H9 (cell line): ENCODE data around the gene UBN2. TPM values are rescaled to one million over a fixed set of nuclear protein-coding genes. Genes with fewer than 3 reads are reported as not detected.
A peak's percentile ranks its signal among the peaks of the same experiment; 100 is the strongest.

ENCODE experiments used
- DNase-seq: peaks from one replicate; pipeline ENCODE4 v3.0.0-alpha.2; 2017
- H2AFZ ChIP-seq: one replicate; pipeline ENCODE4 v1.6.1; 2013; ENCODE audit warnings: mild to moderate bottlenecking, low read length, control low read depth, moderate library complexity
- H2AK5ac ChIP-seq: 2 replicates; pipeline ENCODE4 v1.6.1; 2013; ENCODE audit warnings: low read length, control low read depth, mixed read lengths; ENCODE audit not compliant: insufficient read length
- H2BK120ac ChIP-seq: one replicate; pipeline ENCODE4 v1.6.1; 2013; ENCODE audit warnings: low read depth, mild to moderate bottlenecking, low read length, control low read depth, inconsistent platforms; ENCODE audit not compliant: poor library complexity, severe bottlenecking
- H2BK12ac ChIP-seq: 2 replicates; pipeline ENCODE4 v1.6.1; 2013; ENCODE audit warnings: low read length, control low read depth, mixed read lengths, low read depth; ENCODE audit not compliant: insufficient read length
- H2BK15ac ChIP-seq: 2 replicates; pipeline ENCODE4 v1.6.1; 2013; ENCODE audit warnings: low read depth, low read length, control low read depth
- H2BK20ac ChIP-seq: one replicate; pipeline ENCODE4 v1.6.1; 2013; ENCODE audit warnings: low read depth, mild to moderate bottlenecking, low read length, control low read depth, inconsistent platforms; ENCODE audit not compliant: poor library complexity, severe bottlenecking
- H2BK5ac ChIP-seq: 2 replicates; pipeline ENCODE4 v1.6.1; 2013; ENCODE audit warnings: low read length, control low read depth, mixed read lengths; ENCODE audit not compliant: insufficient read length
- H3K14ac ChIP-seq: 2 replicates; pipeline ENCODE4 v1.6.1; 2013; ENCODE audit warnings: low read length, control low read depth; ENCODE audit not compliant: insufficient read depth
- H3K18ac ChIP-seq: 2 replicates; pipeline ENCODE4 v1.6.1; 2013; ENCODE audit warnings: low read depth, mild to moderate bottlenecking, mixed read lengths, low read length, control low read depth; ENCODE audit not compliant: insufficient read length
- H3K23ac ChIP-seq: 2 replicates; pipeline ENCODE4 v1.6.1; 2013; ENCODE audit warnings: low read length, control low read depth, mixed read lengths, low read depth; ENCODE audit not compliant: insufficient read length
- H3K23me2 ChIP-seq: 2 replicates; pipeline ENCODE4 v1.6.1; 2013; ENCODE audit warnings: low read depth, mild to moderate bottlenecking, mixed read lengths, low read length, control low read depth; ENCODE audit not compliant: insufficient read length, poor library complexity, severe bottlenecking
- H3K27ac ChIP-seq: 2 replicates; pipeline ENCODE4 v1.5.1; 2013; ENCODE audit warnings: low read length, control low read depth, mixed read lengths, low read depth; ENCODE audit not compliant: insufficient read length
- H3K27me3 ChIP-seq: 2 replicates; pipeline ENCODE4 v1.6.1; 2013; ENCODE audit warnings: low read length, control low read depth, inconsistent platforms; ENCODE audit not compliant: insufficient read depth
- H3K4ac ChIP-seq: 2 replicates; pipeline ENCODE4 v1.6.1; 2013; ENCODE audit warnings: low read depth, mild to moderate bottlenecking, control low read depth, inconsistent platforms, low read length, moderate library complexity
- H3K4me1 ChIP-seq: 2 replicates; pipeline ENCODE4 v1.6.1; 2013; ENCODE audit warnings: low read length, control low read depth, inconsistent platforms; ENCODE audit not compliant: insufficient read depth
- H3K4me2 ChIP-seq: 2 replicates; pipeline ENCODE4 v1.6.1; 2013; ENCODE audit warnings: low read length, control low read depth, mixed read lengths; ENCODE audit not compliant: insufficient read length, insufficient read depth
- H3K56ac ChIP-seq: 2 replicates; pipeline ENCODE4 v1.6.1; 2013; ENCODE audit warnings: low read depth, mild to moderate bottlenecking, mixed read lengths, low read length, control low read depth; ENCODE audit not compliant: insufficient read length
- H3K79me1 ChIP-seq: 2 replicates; pipeline ENCODE4 v1.6.1; 2013; ENCODE audit warnings: low read depth, mild to moderate bottlenecking, moderate library complexity, low read length, control low read depth, inconsistent platforms; ENCODE audit not compliant: insufficient read depth, poor library complexity, severe bottlenecking
- H3K79me2 ChIP-seq: 2 replicates; pipeline ENCODE4 v1.6.1; 2013; ENCODE audit warnings: low read length, control low read depth, inconsistent platforms; ENCODE audit not compliant: insufficient read depth
- H3K9ac ChIP-seq: 2 replicates; pipeline ENCODE4 v1.6.1; 2013; ENCODE audit warnings: low read length, control low read depth, mixed read lengths; ENCODE audit not compliant: insufficient read length; ENCODE audit errors: extremely low read depth
- H3K9me3 ChIP-seq: one replicate; pipeline ENCODE4 v1.6.1; 2013; ENCODE audit warnings: low read depth, low read length, inconsistent platforms; ENCODE audit not compliant: control insufficient read depth
- H3T11ph ChIP-seq: one replicate; pipeline ENCODE4 v1.6.1; 2013; ENCODE audit warnings: mild to moderate bottlenecking, low read length, control low read depth, inconsistent platforms
- H4K20me1 ChIP-seq: one replicate; pipeline ENCODE4 v1.6.1; 2013; ENCODE audit not compliant: control insufficient read depth, insufficient read length, insufficient read depth
- H4K5ac ChIP-seq: 2 replicates; pipeline ENCODE4 v1.6.1; 2013; ENCODE audit warnings: low read depth, mild to moderate bottlenecking, mixed read lengths, low read length, control low read depth; ENCODE audit not compliant: insufficient read length
- H4K8ac ChIP-seq: replicated peaks from 2 replicates; pipeline ENCODE4 v1.6.1; 2013; ENCODE audit warnings: low read length, control low read depth, mixed read lengths, low read depth; ENCODE audit not compliant: insufficient read length
- H4K91ac ChIP-seq: 2 replicates; pipeline ENCODE4 v1.6.1; 2013; ENCODE audit warnings: low read depth, mild to moderate bottlenecking, moderate library complexity, mixed read lengths, low read length, control low read depth; ENCODE audit not compliant: insufficient read length
- H3K27ac Mint-ChIP-seq, 3 experiments: 2 replicates in 2 of 3; 3 replicates in 1 of 3; pipeline ENCODE4 v1.8.0; 2020 to 2021; ENCODE audit warnings: mixed read lengths in 3 of 3, mild to moderate bottlenecking in 1 of 3, moderate library complexity in 1 of 3
- H3K27me3 Mint-ChIP-seq: 2 replicates; pipeline ENCODE4 v1.8.0; 2021; ENCODE audit warnings: low read depth, mild to moderate bottlenecking, moderate library complexity, mixed read lengths
- H3K36me3 Mint-ChIP-seq, 3 experiments: 2 replicates in 2 of 3; 3 replicates in 1 of 3; pipeline ENCODE4 v1.8.0; 2020 to 2021; ENCODE audit warnings: low read depth in 3 of 3, mixed read lengths in 3 of 3; ENCODE audit not compliant: insufficient read depth in 1 of 3
- H3K4me1 Mint-ChIP-seq, 2 experiments: 2 replicates each; pipeline ENCODE4 v1.8.0; 2020; ENCODE audit warnings: mixed read lengths in 2 of 2
- H3K4me3 Mint-ChIP-seq, 2 experiments: 2 replicates in 1 of 2; 3 replicates in 1 of 2; pipeline ENCODE4 v1.8.0; 2020 to 2021; ENCODE audit warnings: mild to moderate bottlenecking in 2 of 2, mixed read lengths in 2 of 2, moderate library complexity in 1 of 2
- H3K9me3 Mint-ChIP-seq, 2 experiments: 2 replicates in 1 of 2; 3 replicates in 1 of 2; pipeline ENCODE4 v1.8.0; 2020; ENCODE audit warnings: mild to moderate bottlenecking in 2 of 2, mixed read lengths in 2 of 2, moderate library complexity in 1 of 2
- WGBS: extraction: QIAGEN DNeasy Blood & Tissue Kit; methylation state at CpG from one replicate; pipeline ENCODE4 v1.1.7; 2013; ENCODE audit warnings: missing lambda C conversion rate, low lambda C conversion rate, mixed read lengths; ENCODE audit not compliant: insufficient read length; ENCODE audit errors: extremely low coverage; 5-methylcytosine and 5-hydroxymethylcytosine counted together
- total RNA-seq: library from RNA; stranded (reverse); gene quantifications from 2 replicates; pipeline ENCODE4 v1.2.1, GENCODE V29; 2021
- TF ChIP-seq, protein P1 (sequence below): fragments of 200-600 bp; sonication (generic); conservative IDR thresholded peaks from 3 replicates; pipeline ENCODE4 v1.8.0; 2021; ENCODE audit warnings: antibody characterized with exemption, mild to moderate bottlenecking

UBN2 gene
- total RNA-seq, 1 experiment from 2014 or later = 27.6 TPM

DNA sequence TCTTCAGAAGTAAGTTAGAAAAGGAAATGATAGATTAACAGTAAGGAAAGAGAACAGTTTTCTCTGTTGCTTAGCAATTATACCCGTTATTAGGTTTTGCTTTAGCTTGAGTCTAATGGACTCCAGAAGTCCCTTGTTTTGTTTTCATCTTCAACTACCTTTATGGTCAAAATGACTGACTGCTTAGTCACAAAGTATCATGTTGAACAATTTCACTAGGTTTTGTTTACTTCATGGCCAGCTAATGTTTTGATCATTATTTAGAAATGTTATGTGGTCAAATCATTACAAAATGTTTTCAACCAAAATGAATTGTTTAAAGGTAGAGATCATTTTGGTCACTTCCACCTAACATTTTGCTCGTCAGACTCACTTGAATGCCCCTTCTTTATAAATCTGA lies 1.9 kb downstream of the UBN2 start:
- Histone ChIP-seq H2AFZ (no peak overlapping the region), H4K91ac (no peak overlapping the region), H3K23ac (no peak overlapping the region), H3K27me3 (no peaks in the 10 kb centered on the region), H3K18ac (no peak overlapping the region), H3K23me2 (peaks cover 7% of the 10 kb centered on the region), H2AK5ac (no peak overlapping the region), H3K79me1 (no peaks in the 10 kb centered on the region), H2BK5ac (no peak overlapping the region), H3K4me1 (no peaks in the 10 kb centered on the region), H3K14ac (no peak overlapping the region), H2BK120ac (no peak overlapping the region), H4K8ac (no peak overlapping the region), H4K20me1 (no peaks in the 10 kb centered on the region), H3K9ac (no peak overlapping the region), H3K9me3 (no peaks in the 10 kb centered on the region), H2BK20ac (no peak overlapping the region), H3T11ph (no peak overlapping the region), H2BK15ac (no peak overlapping the region), H3K79me2 (peaks cover 8% of the 10 kb centered on the region; the same call in 1 of the 2 replicates), H3K4ac (no peak overlapping the region), H3K56ac (no peak overlapping the region), H3K4me2 (peak overlapping the region; percentile 39), H4K5ac (no peak overlapping the region), H3K27ac (no peak overlapping the region), H2BK12ac (no peak overlapping the region)
- TF ChIP-seq, protein P1, sequence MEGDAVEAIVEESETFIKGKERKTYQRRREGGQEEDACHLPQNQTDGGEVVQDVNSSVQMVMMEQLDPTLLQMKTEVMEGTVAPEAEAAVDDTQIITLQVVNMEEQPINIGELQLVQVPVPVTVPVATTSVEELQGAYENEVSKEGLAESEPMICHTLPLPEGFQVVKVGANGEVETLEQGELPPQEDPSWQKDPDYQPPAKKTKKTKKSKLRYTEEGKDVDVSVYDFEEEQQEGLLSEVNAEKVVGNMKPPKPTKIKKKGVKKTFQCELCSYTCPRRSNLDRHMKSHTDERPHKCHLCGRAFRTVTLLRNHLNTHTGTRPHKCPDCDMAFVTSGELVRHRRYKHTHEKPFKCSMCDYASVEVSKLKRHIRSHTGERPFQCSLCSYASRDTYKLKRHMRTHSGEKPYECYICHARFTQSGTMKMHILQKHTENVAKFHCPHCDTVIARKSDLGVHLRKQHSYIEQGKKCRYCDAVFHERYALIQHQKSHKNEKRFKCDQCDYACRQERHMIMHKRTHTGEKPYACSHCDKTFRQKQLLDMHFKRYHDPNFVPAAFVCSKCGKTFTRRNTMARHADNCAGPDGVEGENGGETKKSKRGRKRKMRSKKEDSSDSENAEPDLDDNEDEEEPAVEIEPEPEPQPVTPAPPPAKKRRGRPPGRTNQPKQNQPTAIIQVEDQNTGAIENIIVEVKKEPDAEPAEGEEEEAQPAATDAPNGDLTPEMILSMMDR = no peak
- no peaks in the 10 kb centered on the region for H3K27me3 Mint-ChIP-seq
- no CpG with 5 or more reads among the region's 2 CpGs for WGBS
- no peak overlapping the region for H3K27ac Mint-ChIP-seq
- H3K4me3 Mint-ChIP-seq = peak overlapping the region; percentile 93 to 96
- H3K4me1 Mint-ChIP-seq = peaks cover 19% of the 10 kb centered on the region in 2 experiments
- H3K36me3 Mint-ChIP-seq = peaks cover 8 to 10% (median 10%) of the 10 kb centered on the region in 3 experiments
- no peak for DNase-seq
- H3K9me3 Mint-ChIP-seq = peaks cover 0 to 3% of the 10 kb centered on the region in 2 experiments; a peak in 2 of 5 replicates
